GM18873 (cell line): ENCODE measurements around the gene MYH11.

Experiments used
- ATAC-seq: cut with Tn5 transposase; IDR thresholded peaks from one replicate; pipeline ENCODE4 v1.9.1; 2021; ENCODE audit warnings: mild to moderate bottlenecking, moderate library complexity, moderate number of reproducible peaks; ENCODE audit not compliant: unreplicated experiment, low FRiP score

MYH11 gene

DNA sequence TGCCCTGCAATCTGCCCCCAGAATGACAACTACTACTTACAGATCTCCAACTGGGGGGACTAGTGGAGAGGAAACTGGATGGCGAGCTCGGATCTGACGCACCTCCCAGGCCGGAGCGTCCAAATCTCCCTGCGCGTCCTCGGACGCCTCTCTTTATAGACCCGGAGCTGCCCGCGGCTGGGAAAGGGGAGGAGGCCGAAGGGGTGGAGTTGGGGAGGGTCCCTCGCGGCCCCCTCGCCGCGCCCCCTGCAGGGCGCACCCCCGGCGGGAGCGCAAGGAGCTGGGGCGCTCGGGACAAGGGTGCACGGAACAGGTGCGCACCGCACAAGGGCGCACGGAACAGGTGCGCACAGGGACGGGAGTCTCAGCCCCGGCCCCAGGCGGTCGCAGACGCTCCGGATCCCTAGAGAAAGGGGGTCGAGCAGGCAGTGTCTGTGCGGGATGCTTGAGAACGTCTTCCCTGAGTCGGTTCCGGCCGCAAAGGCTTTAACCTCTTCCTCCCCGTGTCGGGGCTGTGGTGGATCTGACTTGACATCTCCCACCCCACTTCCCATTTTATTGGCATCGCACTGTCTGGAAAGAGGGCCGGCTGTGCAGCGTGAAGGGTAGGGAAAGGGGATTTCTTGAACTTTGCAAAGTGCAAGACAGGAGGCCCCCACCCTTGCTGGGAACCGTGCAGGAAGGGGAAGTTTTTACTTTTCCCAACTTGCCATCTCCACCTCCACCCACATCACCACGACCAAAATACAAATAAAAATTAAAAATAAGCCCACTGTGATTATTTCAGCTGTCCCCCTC lies at the start of gene MYH11:
Gene MYH11, minus strand, starts transcription at position 128 of the 798 bp plus-strand sequence. CDS start 18,776 bp downstream, outside the sequence.
- ATAC-seq = no peak

DNA sequence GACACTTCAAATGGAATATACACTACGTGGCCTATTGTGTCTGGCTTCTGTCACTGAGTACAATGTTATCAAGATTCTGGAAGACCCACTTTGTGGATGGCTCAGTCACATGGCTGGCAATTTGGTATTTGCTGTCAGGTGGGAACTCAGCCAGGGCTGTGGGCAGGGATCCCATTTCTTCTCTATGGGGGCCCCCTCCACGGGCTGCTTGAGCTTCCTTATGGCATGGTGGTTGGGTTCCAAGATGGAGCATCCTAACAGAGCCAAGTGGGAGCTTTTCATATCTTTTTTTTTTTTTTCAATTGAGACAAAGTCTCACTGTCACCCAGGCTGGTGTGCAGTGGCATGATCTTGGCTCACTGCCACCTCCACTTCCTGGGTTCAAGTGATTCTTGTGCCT lies 49.6 kb upstream of the MYH11 start:
- no peak for ATAC-seq

- no peak for ATAC-seq
These were observed 47.1 kb upstream of the MYH11 start for GRCh38 chr16:15903960-15904359.

GRCh38 chr16:15900901-15901500 lies 44.2 kb upstream of the MYH11 start:
- ATAC-seq = no peak

- no peak for ATAC-seq
These were observed 43.5 kb upstream of the MYH11 start for GRCh38 chr16:15900357-15900756.

- peak; percentile 47 for ATAC-seq
These were observed 42.8 kb upstream of the MYH11 start for GRCh38 chr16:15899538-15900100.

DNA sequence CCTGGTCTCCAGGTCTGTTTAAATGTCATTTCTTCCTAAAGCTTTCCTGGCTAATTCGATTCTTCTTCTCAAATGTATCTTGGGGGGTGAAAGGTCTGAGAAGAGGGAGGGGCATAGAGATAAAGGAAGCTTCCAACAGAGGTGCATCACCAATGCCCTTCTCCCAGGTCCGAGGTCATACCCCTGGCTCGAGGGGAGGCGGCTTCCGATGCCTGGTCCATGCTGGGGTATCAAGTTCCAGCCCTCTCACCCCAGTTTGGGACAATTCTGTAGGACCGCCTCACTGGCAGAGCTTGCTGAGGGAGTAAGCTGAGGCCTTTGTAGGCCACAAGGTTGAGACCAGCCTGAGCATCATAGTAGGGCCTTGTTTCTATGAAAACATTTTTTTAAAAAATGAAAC lies 41.8 kb upstream of the MYH11 start:
- ATAC-seq = no peak

DNA sequence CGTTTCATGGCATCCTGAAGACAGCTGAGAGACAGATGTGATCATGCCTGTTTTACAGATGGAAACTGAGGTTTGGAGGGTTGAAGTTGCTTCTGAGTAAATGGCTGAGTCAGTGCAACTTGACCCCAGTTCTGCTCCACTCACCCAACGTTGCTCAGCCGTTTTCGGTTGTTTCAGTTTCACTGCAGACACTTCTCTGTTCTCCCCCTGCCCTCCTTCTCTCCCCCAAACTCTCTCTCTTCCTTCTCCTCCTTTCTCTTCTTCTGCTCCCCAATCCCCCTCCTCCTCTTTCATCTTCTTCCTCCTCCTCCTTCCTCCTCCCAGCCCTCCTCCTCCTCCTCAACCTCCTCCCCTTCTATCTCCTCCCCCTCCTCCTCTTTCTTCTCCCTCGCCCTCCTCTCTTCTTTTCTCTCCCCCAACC lies 41.0 kb upstream of the MYH11 start:
- no peak for ATAC-seq

GRCh38 chr16:15897121-15897780 lies 40.4 kb upstream of the MYH11 start:
- no peak for ATAC-seq

- ATAC-seq = no peak
These were observed 37.9 kb upstream of the MYH11 start for GRCh38 chr16:15894571-15895374.

GRCh38 chr16:15891508-15891907 lies 34.7 kb upstream of the MYH11 start:
- ATAC-seq = no peak

DNA sequence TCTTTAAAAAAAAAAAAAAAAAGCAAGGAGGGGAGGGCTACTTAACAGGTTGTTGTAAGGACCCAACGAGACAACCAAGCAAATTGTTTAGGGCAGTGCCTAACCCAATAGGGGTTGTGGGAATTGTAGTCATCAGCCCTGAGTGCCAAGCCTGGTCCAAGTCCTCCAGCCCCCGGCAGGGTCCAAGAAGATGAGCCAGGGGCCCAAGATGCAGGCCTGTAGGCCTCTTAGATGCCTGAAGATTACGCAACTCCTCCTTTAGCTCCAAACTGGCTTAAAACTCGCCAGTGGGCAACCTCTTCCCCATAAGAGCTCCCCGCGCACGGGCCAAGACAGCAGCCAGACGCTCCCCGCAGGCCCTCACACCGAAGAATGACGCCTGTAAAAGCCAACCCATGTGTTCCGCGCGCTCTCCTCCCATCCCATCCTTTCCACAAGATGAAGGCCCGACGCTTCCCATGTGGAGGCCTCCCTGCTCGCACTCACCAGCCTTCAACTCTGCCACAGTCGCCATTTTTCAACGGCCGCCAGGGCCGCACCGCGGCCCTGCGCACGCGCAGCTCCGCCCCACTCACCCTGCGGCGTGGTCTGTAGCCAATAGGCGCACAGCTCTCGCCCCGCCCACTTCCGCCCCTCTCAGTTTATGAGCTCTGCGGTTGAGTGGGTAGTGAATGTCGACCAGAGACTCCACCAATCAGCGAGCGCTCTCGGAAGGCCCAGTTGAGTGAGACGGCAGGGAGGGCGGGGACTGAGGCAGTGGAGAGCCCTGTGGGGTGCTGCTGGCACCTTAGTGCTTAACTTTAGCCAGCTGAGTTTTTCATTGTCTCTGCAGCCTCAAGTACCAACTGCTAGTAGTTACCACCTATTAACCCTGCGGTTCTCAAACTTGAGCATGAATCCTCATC lies 31.5 kb upstream of the MYH11 start, which contains the start of gene CEP20:
Gene CEP20, minus strand, starts transcription at position 532 of the 905 bp plus-strand sequence. Its CDS starts 18 bp downstream, at position 514.
- ATAC-seq = peak; percentile 95

- no peak for ATAC-seq
These were observed 30.5 kb upstream of the MYH11 start for GRCh38 chr16:15887283-15887682.

- ATAC-seq = no peak
These were observed 29.2 kb upstream of the MYH11 start for GRCh38 chr16:15886078-15886477.

GRCh38 chr16:15885560-15886001 lies 28.8 kb upstream of the MYH11 start:
- ATAC-seq = no peak

- no peak for ATAC-seq
These were observed 25.7 kb upstream of the MYH11 start for GRCh38 chr16:15882563-15882962.

GRCh38 chr16:15881794-15882379 lies 25.1 kb upstream of the MYH11 start:
- ATAC-seq = no peak

DNA sequence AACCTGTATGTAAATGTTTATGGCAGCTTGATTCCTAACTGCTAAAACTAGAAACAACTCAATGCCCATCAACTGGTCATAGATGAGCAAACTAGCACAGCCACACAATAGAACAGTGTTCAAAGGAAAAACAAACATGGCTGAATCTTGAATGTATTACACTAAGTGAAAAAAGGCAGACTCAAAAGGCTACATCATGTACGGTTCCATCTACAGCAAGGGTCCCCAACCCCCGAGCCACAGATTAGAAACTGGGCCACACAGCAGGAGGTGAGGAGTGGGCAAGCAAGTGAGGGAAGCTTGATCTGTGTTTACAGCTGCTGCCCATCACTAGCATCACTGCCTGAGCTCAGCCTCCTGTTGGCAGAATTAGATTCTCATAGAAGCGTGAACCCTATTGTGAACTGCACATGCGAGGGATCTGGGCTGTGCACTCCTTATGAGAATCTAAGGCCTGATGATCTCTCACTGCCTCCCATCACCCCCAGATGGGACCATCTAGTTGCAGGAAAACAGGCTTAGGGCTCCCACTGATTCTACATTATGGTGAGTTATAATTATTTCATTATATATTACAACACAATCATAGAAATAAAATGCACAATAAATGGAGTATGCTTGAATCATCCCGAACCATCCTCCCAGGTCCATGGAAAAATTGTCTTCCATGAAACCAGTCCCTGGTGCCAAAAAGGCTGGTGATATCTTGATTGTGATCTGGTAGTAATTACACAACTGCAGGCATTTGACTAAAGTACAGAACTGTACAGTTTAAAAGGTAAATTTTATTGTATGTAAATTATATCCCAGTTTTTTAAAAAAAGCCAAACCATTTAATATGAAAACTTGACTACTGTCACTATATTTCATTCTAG lies 23.8 kb upstream of the MYH11 start:
- no peak for ATAC-seq
